MM.1S (cell line): ENCODE measurements around the gene NLK.
"Not testable (repeated sequence)": the region's sequence is repeated elsewhere in the genome, so short reads cannot be mapped to it uniquely, and the experiment has no call there.

Source experiments
- EZH2 ChIP-seq: fragments of 300-600 bp; sonication (generic); optimal IDR thresholded peaks from 2 replicates; pipeline ENCODE3; 2017; ENCODE audit warnings: low read depth, mild to moderate bottlenecking, antibody characterized with exemption, low read length, mixed read lengths
- EZH2phosphoT487 ChIP-seq: fragments of 300-600 bp; sonication (generic); IDR thresholded peaks from 2 replicates; pipeline ENCODE4 v1.6.1; 2018; ENCODE audit warnings: antibody characterized with exemption, low read length
- TF ChIP-seq, protein P1 (sequence below): fragments of 300-600 bp; sonication (generic); IDR thresholded peaks from 2 replicates; pipeline ENCODE4 v1.5.1; 2016; ENCODE audit warnings: antibody characterized with exemption, low read length, mixed read lengths

DNA sequence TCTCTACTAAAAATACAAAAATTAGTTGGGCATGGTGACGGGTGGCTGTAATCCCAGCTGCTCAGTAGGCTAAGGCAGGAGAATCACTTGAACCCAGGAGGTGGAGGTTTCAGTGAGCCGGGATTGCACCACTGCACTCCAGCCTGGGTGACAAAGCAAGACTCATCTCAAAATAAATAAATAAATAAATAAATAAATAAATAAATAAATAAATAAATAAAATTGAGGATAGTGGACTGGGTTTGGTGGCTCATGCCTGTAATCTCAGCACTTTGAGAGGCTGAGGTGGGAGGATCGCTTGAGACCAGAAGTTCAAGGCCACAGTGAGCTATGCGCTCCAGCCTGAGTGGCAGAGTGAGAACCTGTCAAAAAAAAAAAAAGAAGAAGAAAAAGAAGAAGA lies 34.6 kb upstream of the NLK start:
- not testable (repeated sequence) for TF ChIP-seq EZH2, EZH2phosphoT487
- TF ChIP-seq, protein P1, sequence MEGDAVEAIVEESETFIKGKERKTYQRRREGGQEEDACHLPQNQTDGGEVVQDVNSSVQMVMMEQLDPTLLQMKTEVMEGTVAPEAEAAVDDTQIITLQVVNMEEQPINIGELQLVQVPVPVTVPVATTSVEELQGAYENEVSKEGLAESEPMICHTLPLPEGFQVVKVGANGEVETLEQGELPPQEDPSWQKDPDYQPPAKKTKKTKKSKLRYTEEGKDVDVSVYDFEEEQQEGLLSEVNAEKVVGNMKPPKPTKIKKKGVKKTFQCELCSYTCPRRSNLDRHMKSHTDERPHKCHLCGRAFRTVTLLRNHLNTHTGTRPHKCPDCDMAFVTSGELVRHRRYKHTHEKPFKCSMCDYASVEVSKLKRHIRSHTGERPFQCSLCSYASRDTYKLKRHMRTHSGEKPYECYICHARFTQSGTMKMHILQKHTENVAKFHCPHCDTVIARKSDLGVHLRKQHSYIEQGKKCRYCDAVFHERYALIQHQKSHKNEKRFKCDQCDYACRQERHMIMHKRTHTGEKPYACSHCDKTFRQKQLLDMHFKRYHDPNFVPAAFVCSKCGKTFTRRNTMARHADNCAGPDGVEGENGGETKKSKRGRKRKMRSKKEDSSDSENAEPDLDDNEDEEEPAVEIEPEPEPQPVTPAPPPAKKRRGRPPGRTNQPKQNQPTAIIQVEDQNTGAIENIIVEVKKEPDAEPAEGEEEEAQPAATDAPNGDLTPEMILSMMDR = not testable (repeated sequence)
